LNCaP clone FGC (cell line): ENCODE measurements around the gene CCDC92B.

Experiments
- DNase-seq: peaks from one replicate; pipeline ENCODE4 v3.0.0-alpha.2; 2011; ENCODE audit warnings: low read depth
- H3K4me3 ChIP-seq: 2 replicates; pipeline ENCODE4 v1.5.1; 2011; ENCODE audit warnings: mild to moderate bottlenecking, low read depth, low read length, control low read depth
- CTCF ChIP-seq: IDR thresholded peaks from 2 replicates; pipeline ENCODE4 v1.5.1; 2012; ENCODE audit warnings: mild to moderate bottlenecking; ENCODE audit not compliant: control insufficient read depth, insufficient read depth; ENCODE audit errors: extremely low read depth

The CCDC92B gene

GRCh38 chr17:2749058-2749783 lies at the start of gene CCDC92B:
Gene CCDC92B, minus strand, starts transcription at chr17:2749652. Its CDS starts 14,507 bp downstream, at chr17:2735145.
- H3K4me3 ChIP-seq, result no peak within 1 kb of the TSS
- no peak for DNase-seq
- no peak for TF ChIP-seq CTCF

GRCh38 chr17:2798678-2799077 lies 49.2 kb upstream of the CCDC92B start:
- TF ChIP-seq CTCF, result no peak
- no peak for DNase-seq

GRCh38 chr17:2798188-2798587 lies 48.7 kb upstream of the CCDC92B start:
- no peak for TF ChIP-seq CTCF
- DNase-seq, result no peak
- no peak overlapping the region for H3K4me3 ChIP-seq

More at GRCh38 chr17:2798678-2799077, 49.2 kb upstream of the CCDC92B start:
- no peak overlapping the region for H3K4me3 ChIP-seq

GRCh38 chr17:2797637-2798036 lies 48.2 kb upstream of the CCDC92B start:
- H3K4me3 ChIP-seq, result no peak overlapping the region
- DNase-seq, result peak; percentile 13
- TF ChIP-seq CTCF, result no peak

- no peak for TF ChIP-seq CTCF
- no peak for DNase-seq
Measured at GRCh38 chr17:2797226-2797625, 47.8 kb upstream of the CCDC92B start.

GRCh38 chr17:2796164-2797125 lies 47.0 kb upstream of the CCDC92B start, which contains the start of gene RAP1GAP2:
Gene RAP1GAP2, plus strand, starts transcription at chr17:2796438. Its CDS starts 90 bp downstream, at chr17:2796528.
- no peak for TF ChIP-seq CTCF
- DNase-seq, result no peak
- H3K4me3 ChIP-seq, result no peak within 1 kb of the TSS

More at GRCh38 chr17:2797226-2797625, 47.8 kb upstream of the CCDC92B start:
- H3K4me3 ChIP-seq, result no peak overlapping the region
